HG02642 (cell line): ENCODE measurements around the gene ASTL.

Experiments used
- ATAC-seq: cut with Tn5 transposase; IDR thresholded peaks from one replicate; pipeline ENCODE4 v1.9.1; 2021; ENCODE audit warnings: mild to moderate bottlenecking; ENCODE audit not compliant: unreplicated experiment, poor library complexity

ASTL gene

GRCh38 chr2:96115631-96116423 lies 22.5 kb downstream of the ASTL start:
- ATAC-seq = no peak

- ATAC-seq = no peak
Observed at GRCh38 chr2:96114903-96115581, 23.3 kb downstream of the ASTL start.

GRCh38 chr2:96114546-96114902 lies 23.8 kb downstream of the ASTL start:
- no peak for ATAC-seq

- no peak for ATAC-seq
Observed at GRCh38 chr2:96113951-96114350, 24.4 kb downstream of the ASTL start.

GRCh38 chr2:96113367-96113677 lies 25.0 kb downstream of the ASTL start:
- no peak for ATAC-seq

- no peak for ATAC-seq
Observed at GRCh38 chr2:96112501-96113366, 25.6 kb downstream of the ASTL start.

GRCh38 chr2:96111823-96112500 lies 26.3 kb downstream of the ASTL start:
- ATAC-seq = no peak

GRCh38 chr2:96111257-96111640 lies 27.1 kb downstream of the ASTL start:
- no peak for ATAC-seq

GRCh38 chr2:96110621-96111256 lies 27.6 kb downstream of the ASTL start:
- ATAC-seq = no peak

GRCh38 chr2:96109931-96110511 lies 28.3 kb downstream of the ASTL start:
- no peak for ATAC-seq

GRCh38 chr2:96109361-96109680 lies 29.0 kb downstream of the ASTL start:
- no peak for ATAC-seq

GRCh38 chr2:96108541-96109360 lies 29.6 kb downstream of the ASTL start:
- no peak for ATAC-seq

- no peak for ATAC-seq
Observed at GRCh38 chr2:96108151-96108540, 30.2 kb downstream of the ASTL start.

- no peak for ATAC-seq
Observed at GRCh38 chr2:96107708-96108065, 30.6 kb downstream of the ASTL start.

GRCh38 chr2:96106991-96107707 lies 31.2 kb downstream of the ASTL start:
- no peak for ATAC-seq

GRCh38 chr2:96105994-96106715 lies 32.1 kb downstream of the ASTL start:
- ATAC-seq = no peak

- ATAC-seq = no peak
Observed at GRCh38 chr2:96105152-96105915, 33.0 kb downstream of the ASTL start.
